H1 (cell line): Measurements from ENCODE around the gene ISG15. TPM values are rescaled to one million over a fixed set of nuclear protein-coding genes. Genes with fewer than 3 reads are reported as not detected.

Experiments
- CTCF ChIA-PET: fragments of 300-600 bp; sonication (Branson Sonifier 250); formaldehyde crosslinking; loops from one replicate; lab custom pipeline; 2021; ENCODE audit not compliant: partially characterized antibody; lab: Charles Lee
- POLR2A ChIA-PET: fragments of 300-600 bp; sonication (Branson Sonifier 250); formaldehyde crosslinking; loops from one replicate; lab custom pipeline; 2021; ENCODE audit warnings: inconsistent platforms; ENCODE audit not compliant: partially characterized antibody; lab: Charles Lee
- DNase-seq, 2 experiments: peaks; one replicate each; pipeline versions ENCODE4 v3.0.0 to v3.0.0-alpha.2; 2010 to 2022; ENCODE audit warnings: low spot score in 2 of 2, low read depth in 1 of 2, mixed read lengths in 1 of 2
- FAIRE-seq: peaks from 2 replicates; lab custom pipeline; 2011; peaks lifted over from hg19 to GRCh38; lab: Jason Lieb, UNC
- H2AFZ ChIP-seq: 2 replicates; pipeline ENCODE4 v1.8.1; 2012; ENCODE audit warnings: low read length, inconsistent platforms
- H2AK5ac ChIP-seq: 2 replicates; pipeline ENCODE4 v1.6.1; 2013; ENCODE audit warnings: low read depth, low read length
- H2BK120ac ChIP-seq: replicated peaks from 2 replicates; pipeline ENCODE3; 2013; ENCODE audit warnings: low read depth, low read length, inconsistent platforms
- H2BK12ac ChIP-seq: 2 replicates; pipeline ENCODE4 v1.6.1; 2013; ENCODE audit warnings: low read depth, low read length
- H2BK15ac ChIP-seq: 2 replicates; pipeline ENCODE4 v1.6.1; 2013; ENCODE audit warnings: low read length
- H2BK20ac ChIP-seq: 2 replicates; pipeline ENCODE4 v1.6.1; 2013; ENCODE audit warnings: low read length
- H2BK5ac ChIP-seq: 2 replicates; pipeline ENCODE4 v1.6.1; 2013; ENCODE audit warnings: low read depth, low read length
- H3K14ac ChIP-seq: 2 replicates; pipeline ENCODE4 v1.6.1; 2013; ENCODE audit warnings: inconsistent platforms; ENCODE audit not compliant: insufficient read length
- H3K18ac ChIP-seq: 2 replicates; pipeline ENCODE4 v1.6.1; 2013; ENCODE audit warnings: low read length; ENCODE audit errors: extremely low read depth
- H3K23ac ChIP-seq: 2 replicates; pipeline ENCODE4 v1.6.1; 2013; ENCODE audit warnings: inconsistent platforms; ENCODE audit not compliant: insufficient read length
- H3K23me2 ChIP-seq: 2 replicates; pipeline ENCODE4 v1.6.1; 2013; ENCODE audit warnings: low read depth, low read length
- H3K27ac ChIP-seq: 2 replicates; pipeline ENCODE4 v1.6.1; 2011; ENCODE audit warnings: low read depth, low read length, inconsistent platforms
- H3K27me3 ChIP-seq, 4 experiments: replicated peaks in 1 of 4; 1 replicate in 1 of 4; 2 replicates in 3 of 4; pipeline versions ENCODE4 v1.6.1 to v1.8.1; 2011 to 2013; ENCODE audit warnings: low read length in 3 of 4, mild to moderate bottlenecking in 3 of 4, inconsistent platforms in 2 of 4, mixed read lengths in 2 of 4, moderate library complexity in 1 of 4; ENCODE audit not compliant: control insufficient read depth in 3 of 4, insufficient read depth in 3 of 4; ENCODE audit errors: extremely low read depth in 1 of 4
- H3K36me3 ChIP-seq, 4 experiments: 2 replicates each; pipeline versions ENCODE4 v1.6.1 to v1.8.1; 2011 to 2013; ENCODE audit warnings: mild to moderate bottlenecking in 4 of 4, low read length in 3 of 4, moderate library complexity in 2 of 4, control low read depth in 1 of 4, inconsistent platforms in 1 of 4; ENCODE audit not compliant: insufficient read depth in 4 of 4, control insufficient read depth in 2 of 4
- H3K4ac ChIP-seq: replicated peaks from 2 replicates; pipeline ENCODE3; 2013; ENCODE audit warnings: low read length, low read depth, mixed read lengths, inconsistent platforms; ENCODE audit not compliant: insufficient read length
- H3K4me1 ChIP-seq, 4 experiments: replicated peaks in 1 of 4; 1 replicate in 1 of 4; 2 replicates in 3 of 4; pipeline versions ENCODE4 v1.6.1 to v1.8.1; 2011 to 2013; ENCODE audit warnings: low read length in 3 of 4, inconsistent platforms in 2 of 4, mixed read lengths in 1 of 4; ENCODE audit not compliant: insufficient read depth in 4 of 4, control insufficient read depth in 3 of 4
- H3K4me2 ChIP-seq, 2 experiments: 2 replicates each; pipeline versions ENCODE4 v1.6.1 to v1.8.1; 2011 to 2013; ENCODE audit warnings: low read depth in 2 of 2, low read length in 2 of 2, control low read depth in 1 of 2, inconsistent platforms in 1 of 2, mild to moderate bottlenecking in 1 of 2; ENCODE audit not compliant: insufficient read depth in 1 of 2
- H3K4me3 ChIP-seq, 4 experiments: fragments of 200-600, 300-600 bp in 1 of 4; sonication (generic), shearing (Covaris generic), sonication (Bioruptor Twin) in 1 of 4; 2 replicates each; pipeline versions ENCODE4 v1.5.1 to v1.8.1; 2011 to 2016; ENCODE audit warnings: low read length in 4 of 4, low read depth in 3 of 4, control low read depth in 2 of 4, inconsistent platforms in 2 of 4, mild to moderate bottlenecking in 2 of 4, mixed read lengths in 1 of 4, moderate library complexity in 1 of 4; ENCODE audit not compliant: insufficient read depth in 2 of 4; ENCODE audit errors: extremely low read depth in 1 of 4
- H3K56ac ChIP-seq: replicated peaks from 2 replicates; pipeline ENCODE3; 2013; ENCODE audit warnings: low read depth, mild to moderate bottlenecking, mixed read lengths, low read length, inconsistent platforms; ENCODE audit not compliant: insufficient read length
- H3K79me1 ChIP-seq: 2 replicates; pipeline ENCODE4 v1.6.1; 2013; ENCODE audit warnings: low read depth, low read length, control low read depth
- H3K79me2 ChIP-seq, 2 experiments: 2 replicates each; pipeline versions ENCODE4 v1.6.1 to v1.8.1; 2012 to 2013; ENCODE audit warnings: low read length in 2 of 2, mild to moderate bottlenecking in 2 of 2, inconsistent platforms in 1 of 2; ENCODE audit not compliant: insufficient read depth in 2 of 2, control insufficient read depth in 1 of 2
- H3K9ac ChIP-seq, 4 experiments: replicated peaks in 1 of 4; 1 replicate in 1 of 4; 2 replicates in 3 of 4; pipeline versions ENCODE4 v1.6.1 to v1.8.1; 2011 to 2013; ENCODE audit warnings: low read depth in 3 of 4, low read length in 3 of 4, control low read depth in 2 of 4, mild to moderate bottlenecking in 2 of 4, moderate library complexity in 2 of 4, inconsistent platforms in 1 of 4; ENCODE audit errors: extremely low read depth in 1 of 4
- H3K9me3 ChIP-seq, 2 experiments: 2 replicates each; pipeline versions ENCODE4 v1.6.1 to v1.8.1; 2012 to 2013; ENCODE audit warnings: mild to moderate bottlenecking in 2 of 2, moderate library complexity in 2 of 2, control low read depth in 1 of 2, inconsistent platforms in 1 of 2, low read depth in 1 of 2, low read length in 1 of 2, mixed read lengths in 1 of 2; ENCODE audit not compliant: insufficient read depth in 2 of 2
- H4K20me1 ChIP-seq, 2 experiments: replicated peaks in 1 of 2; 2 replicates each; pipeline versions ENCODE3 to v1.8.1; 2011 to 2013; ENCODE audit warnings: inconsistent platforms in 2 of 2, low read length in 2 of 2, mild to moderate bottlenecking in 1 of 2; ENCODE audit not compliant: insufficient read depth in 2 of 2, control insufficient read depth in 1 of 2
- H4K5ac ChIP-seq: 2 replicates; pipeline ENCODE4 v1.6.1; 2013; ENCODE audit warnings: low read length, low read depth, mixed read lengths, inconsistent platforms; ENCODE audit not compliant: insufficient read length
- H4K8ac ChIP-seq: 2 replicates; pipeline ENCODE4 v1.8.0; 2013; ENCODE audit warnings: mild to moderate bottlenecking, moderate library complexity, low read length, inconsistent platforms; ENCODE audit not compliant: insufficient read depth; ENCODE audit errors: extremely low read depth
- H4K91ac ChIP-seq: replicated peaks from 2 replicates; pipeline ENCODE3; 2013; ENCODE audit warnings: low read length, mixed read lengths, inconsistent platforms; ENCODE audit not compliant: insufficient read length
- CHD1 ChIP-seq: IDR thresholded peaks from 2 replicates; pipeline ENCODE4 v1.6.1; 2012; ENCODE audit warnings: low read depth, low read length, improper control_type of control experiment
- WGBS, 2 experiments: shearing (Covaris generic) in 1 of 2; methylation state at CpG; one replicate each; pipeline versions ENCODE4 v1.1.6 to v1.1.7; 2013 to 2015; ENCODE audit warnings: low lambda C conversion rate in 2 of 2, mixed read lengths in 2 of 2, inconsistent platforms in 1 of 2, low coverage in 1 of 2, missing lambda C conversion rate in 1 of 2; ENCODE audit not compliant: insufficient replicate concordance in 2 of 2, insufficient coverage in 1 of 2, insufficient read length in 1 of 2; ENCODE audit errors: extremely low coverage in 1 of 2, missing lambda C conversion rate in 1 of 2; 5-methylcytosine and 5-hydroxymethylcytosine counted together
- polyA plus RNA-seq, 7 experiments: library from polyadenylated mRNA; depleted of rRNA in 3 of 7; stranded (reverse) in 5 of 7; unstranded in 2 of 7; fragments of >200 nt in 5 of 7; fragments of 200-250 nt in 2 of 7; gene quantifications; 1 replicate in 5 of 7; 2 replicates in 1 of 7; 4 replicates in 1 of 7; pipeline versions ENCODE4 v1.2.1 to v1.2.3, GENCODE V29; 2011 to 2013; ENCODE audit warnings: missing spikeins in 2 of 7, mixed read lengths in 2 of 7
- total RNA-seq: library from RNA; stranded (reverse); fragmentation: NEBNext Ultra II Directional; extraction: Animal tissue kit (Norgen Biotek cat#: 25700); gene quantifications from 2 replicates; pipeline ENCODE4 v1.2.1, GENCODE V29; 2021

The ISG15 gene
- total and polyA plus RNA-seq, 2 of the 8 experiments (the other 6 are each of a cell fraction or from before 2014, with no cell fraction given): 29.3 to 121 TPM

DNA sequence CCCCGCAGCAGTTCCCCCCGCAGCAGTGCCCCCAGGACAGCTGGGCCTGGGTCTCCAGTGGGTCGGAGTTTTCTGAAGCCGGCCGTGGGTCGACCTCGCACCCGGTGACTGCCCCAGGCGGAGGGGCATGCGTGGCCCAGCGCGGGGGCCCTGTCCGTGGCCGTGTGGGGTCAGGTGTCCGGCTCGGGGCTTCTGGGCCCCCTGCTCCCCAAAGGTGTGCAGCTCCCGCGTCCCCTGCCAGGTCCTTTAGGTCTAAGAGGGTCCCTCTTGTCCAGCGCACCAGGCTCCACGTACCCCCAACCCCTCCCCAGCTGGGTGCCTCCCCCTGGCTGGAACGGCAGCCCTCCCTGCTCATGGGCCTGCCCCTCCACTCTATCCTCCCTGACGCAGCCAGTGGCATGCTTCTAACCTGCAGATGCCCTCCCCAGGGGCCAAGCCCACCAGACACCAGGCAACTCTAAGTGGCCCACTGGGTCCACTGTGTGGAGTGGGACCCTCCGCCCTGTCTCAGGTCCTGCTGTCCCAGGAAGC lies 7.5 kb upstream of the ISG15 start:
- H3K9me3 ChIP-seq: no peaks in the 10 kb centered on the region
- no peak overlapping the region for H2BK5ac ChIP-seq
- H3K27ac ChIP-seq: no peak overlapping the region
- POLR2A ChIA-PET: interaction anchor here (0.9 to 2.1 kb wide), 7 partner anchors 9 to 33 kb away, joined by 3 to 11 read pairs (median 5); no protein-coding TSS in a partner anchor
- peak overlapping the region; percentile 13; the same call in 1 of the 2 replicates for H3K18ac ChIP-seq
- H2BK20ac ChIP-seq: no peak overlapping the region
- DNase-seq (no peak), FAIRE-seq (no peak)
- no peak overlapping the region; the same call in 1 of the 2 replicates for H4K8ac ChIP-seq
- H2AFZ ChIP-seq: no peak overlapping the region
- H3K4ac ChIP-seq: no peak overlapping the region
- H3K4me3 ChIP-seq: no peak overlapping the region
- peaks cover 0 to 24% (median 10%) of the 10 kb centered on the region in 4 experiments; a peak in 3 of 7 replicates for H3K4me1 ChIP-seq
- H3K36me3 ChIP-seq: no peaks in the 10 kb centered on the region
- H2AK5ac ChIP-seq: no peak overlapping the region
- CTCF ChIA-PET: interaction anchor here (1.7 to 2.4 kb wide), 3 partner anchors 9 to 13 kb away, joined by 5 to 11 read pairs (median 10); partner anchors contain the start of gene ISG15
- H3K4me2 ChIP-seq: no peak overlapping the region
- H3K79me1 ChIP-seq: no peaks in the 10 kb centered on the region
- no peak overlapping the region for H4K5ac ChIP-seq
- H4K20me1 ChIP-seq: peaks cover 0 to 2% of the 10 kb centered on the region in 2 experiments
- H3K27me3 ChIP-seq: peaks cover 10 to 44% (median 25%) of the 10 kb centered on the region in 4 experiments
- H3K56ac ChIP-seq: no peak overlapping the region
- TF ChIP-seq CHD1: no peak
- 84% methylated on average over 16 of the region's 23 CpGs; no CpG with 5 or more reads in 1 of the 2 experiments for WGBS, 2 experiments
- H3K23ac ChIP-seq: no peak overlapping the region
- H3K14ac ChIP-seq: no peak overlapping the region
- 0 out of 2 replicates have a peak overlapping the region, but pooled peaks have one; percentile 90 for H2BK12ac ChIP-seq
- H4K91ac ChIP-seq: no peak overlapping the region
- H3K9ac ChIP-seq: no peak overlapping the region
- no peak overlapping the region for H2BK120ac ChIP-seq
- peaks cover 6% of the 10 kb centered on the region; the same call in 1 of the 2 replicates for H3K23me2 ChIP-seq
- H3K79me2 ChIP-seq: no peaks in the 10 kb centered on the region
- peak overlapping the region; percentile 40; the same call in 1 of the 2 replicates for H2BK15ac ChIP-seq
